Neuronal stem cell (in vitro differentiated cells): ENCODE results near the gene EMSY. TPM values are rescaled to one million over a fixed set of nuclear protein-coding genes. Genes with fewer than 3 reads are reported as not detected.

ENCODE experiments used
- DNase-seq: peaks from one replicate; pipeline ENCODE4 v3.0.0-alpha.2; 2013; ENCODE audit warnings: low spot score
- H2AFZ ChIP-seq: one replicate; pipeline ENCODE4 v1.6.1; 2013; ENCODE audit warnings: mild to moderate bottlenecking, low read length, inconsistent platforms
- H2AK5ac ChIP-seq: 2 replicates; pipeline ENCODE4 v1.6.1; 2013; ENCODE audit warnings: low read depth, mild to moderate bottlenecking, inconsistent platforms, low read length, moderate library complexity, mixed read lengths
- H2BK120ac ChIP-seq: 2 replicates; pipeline ENCODE4 v1.6.1; 2013; ENCODE audit warnings: low read depth, mild to moderate bottlenecking, inconsistent platforms, low read length, moderate library complexity, mixed read lengths
- H2BK12ac ChIP-seq: one replicate; pipeline ENCODE4 v1.6.1; 2013; ENCODE audit warnings: low read length, inconsistent platforms
- H2BK15ac ChIP-seq: 2 replicates; pipeline ENCODE4 v1.6.1; 2013; ENCODE audit warnings: mild to moderate bottlenecking, low read length, inconsistent platforms, mixed read lengths
- H2BK5ac ChIP-seq: one replicate; pipeline ENCODE4 v1.6.1; 2013; ENCODE audit warnings: inconsistent platforms, mild to moderate bottlenecking, low read length, moderate library complexity
- H3K14ac ChIP-seq: one replicate; pipeline ENCODE4 v1.6.1; 2013; ENCODE audit warnings: low read length, inconsistent platforms
- H3K18ac ChIP-seq: 2 replicates; pipeline ENCODE4 v1.6.1; 2013; ENCODE audit warnings: low read length, inconsistent platforms
- H3K23ac ChIP-seq: 2 replicates; pipeline ENCODE4 v1.6.1; 2013; ENCODE audit warnings: low read depth, mild to moderate bottlenecking, mixed read lengths, low read length, inconsistent platforms; ENCODE audit not compliant: poor library complexity
- H3K27ac ChIP-seq: replicated peaks from 3 replicates; pipeline ENCODE4 v1.5.1; 2013; ENCODE audit warnings: low read length, inconsistent platforms
- H3K27me3 ChIP-seq, 3 experiments: 2 replicates each; pipeline ENCODE4 v1.6.1; 2013; ENCODE audit warnings: low read length in 3 of 3, mild to moderate bottlenecking in 2 of 3, inconsistent platforms in 1 of 3, low read depth in 1 of 3, mixed read lengths in 1 of 3, moderate library complexity in 1 of 3; ENCODE audit not compliant: control insufficient read depth in 3 of 3, insufficient read depth in 3 of 3
- H3K36me3 ChIP-seq, 2 donors: replicated peaks in 1 of 2; 2 replicates each; pipeline ENCODE4 v1.6.1; 2013; ENCODE audit warnings: low read length in 2 of 2; ENCODE audit not compliant: control insufficient read depth in 2 of 2, insufficient read depth in 2 of 2
- H3K4ac ChIP-seq: 2 replicates; pipeline ENCODE4 v1.6.1; 2013; ENCODE audit warnings: inconsistent platforms, mild to moderate bottlenecking, low read length, moderate library complexity
- H3K4me1 ChIP-seq, 2 donors: 1 replicate in 1 of 2; 2 replicates in 1 of 2; pipeline ENCODE4 v1.6.1; 2013; ENCODE audit warnings: low read length in 2 of 2, low read depth in 1 of 2; ENCODE audit not compliant: control insufficient read depth in 2 of 2, insufficient read depth in 1 of 2
- H3K4me2 ChIP-seq: one replicate; pipeline ENCODE4 v1.6.1; 2013; ENCODE audit warnings: mild to moderate bottlenecking, low read length, inconsistent platforms; ENCODE audit not compliant: insufficient read depth, poor library complexity, severe bottlenecking
- H3K4me3 ChIP-seq, 2 donors: 2 replicates each; pipeline ENCODE4 v1.5.1; 2013; ENCODE audit warnings: low read length in 2 of 2, mild to moderate bottlenecking in 2 of 2, inconsistent platforms in 1 of 2, moderate library complexity in 1 of 2
- H3K79me1 ChIP-seq: one replicate; pipeline ENCODE4 v1.6.1; 2013; ENCODE audit warnings: low read depth, mild to moderate bottlenecking, inconsistent platforms, low read length, moderate library complexity
- H3K9ac ChIP-seq: one replicate; pipeline ENCODE4 v1.6.1; 2013; ENCODE audit warnings: mild to moderate bottlenecking, low read depth, low read length, inconsistent platforms; ENCODE audit not compliant: poor library complexity
- H3K9me3 ChIP-seq, 2 donors: replicated peaks in 1 of 2; 2 replicates each; pipeline versions ENCODE3 to v1.6.1; 2013; ENCODE audit warnings: low read length in 2 of 2, mild to moderate bottlenecking in 2 of 2, inconsistent platforms in 1 of 2, low read depth in 1 of 2, mixed read lengths in 1 of 2, moderate library complexity in 1 of 2; ENCODE audit not compliant: control insufficient read depth in 2 of 2, insufficient read depth in 1 of 2
- H4K8ac ChIP-seq: one replicate; pipeline ENCODE4 v1.6.1; 2013; ENCODE audit warnings: low read depth, mild to moderate bottlenecking, inconsistent platforms, low read length, moderate library complexity
- H4K91ac ChIP-seq: one replicate; pipeline ENCODE4 v1.6.1; 2013; ENCODE audit warnings: low read length, low read depth, mild to moderate bottlenecking, inconsistent platforms; ENCODE audit not compliant: poor library complexity
- WGBS, 2 donors: extraction: QIAGEN DNeasy Blood & Tissue Kit; methylation state at CpG; one replicate each; pipeline ENCODE4 v1.1.7; 2013; ENCODE audit warnings: missing lambda C conversion rate in 2 of 2, mixed read lengths in 1 of 2; ENCODE audit not compliant: insufficient read length in 2 of 2, insufficient replicate concordance in 1 of 2; ENCODE audit errors: extremely low coverage in 2 of 2; 5-methylcytosine and 5-hydroxymethylcytosine counted together
- polyA plus RNA-seq, 2 experiments: library from polyadenylated mRNA; stranded (reverse); fragments of 200-250 nt; gene quantifications; one replicate each; pipeline ENCODE4 v1.2.3, GENCODE V29; 2013

The EMSY gene
- 43.6 TPM for polyA plus RNA-seq (2013, experiment 1 of 2)
- 40.1 TPM for polyA plus RNA-seq (2013, experiment 2 of 2)

- peak within 1 kb of the TSS; percentile 99 for H2AK5ac ChIP-seq
- peak within 1 kb of the TSS; percentile 93 for H3K18ac ChIP-seq
- H3K27ac ChIP-seq, result peak within 1 kb of the TSS; percentile 91
- H2BK15ac ChIP-seq, result peak within 1 kb of the TSS; percentile 93
- H3K14ac ChIP-seq, result peak within 1 kb of the TSS; percentile 97
- peak within 1 kb of the TSS; percentile 97 for H3K9ac ChIP-seq
- H3K23ac ChIP-seq, result peak within 1 kb of the TSS; percentile 22
- peak within 1 kb of the TSS; percentile 86 for H3K4ac ChIP-seq
- H4K91ac ChIP-seq, result peak within 1 kb of the TSS; percentile 75
- H3K4me3 ChIP-seq, result peak within 1 kb of the TSS; percentile 81 to 98
- H2BK12ac ChIP-seq, result peak within 1 kb of the TSS; percentile 34
- H3K36me3 ChIP-seq, result peaks cover 3 to 56% of the 10 kb centered on the region in 2 donors
- no peaks in the 10 kb centered on the region for H3K27me3 ChIP-seq
- peak within 1 kb of the TSS; percentile 87 for H2AFZ ChIP-seq
- H4K8ac ChIP-seq, result no peak within 1 kb of the TSS
- peaks cover 7 to 14% of the 10 kb centered on the region in 2 donors for H3K4me1 ChIP-seq
- H2BK120ac ChIP-seq, result peak within 1 kb of the TSS; percentile 76
- peak; percentile 99 for DNase-seq
- H3K4me2 ChIP-seq, result peak within 1 kb of the TSS; percentile 61
- WGBS, 2 donors, result no CpG with 5 or more reads among the region's 53 CpGs
- peaks cover 9% of the 10 kb centered on the region for H3K79me1 ChIP-seq
- H2BK5ac ChIP-seq, result peak within 1 kb of the TSS; percentile 99
- H3K9me3 ChIP-seq, result no peaks in the 10 kb centered on the region
These were observed at the start of gene EMSY for GRCh38 chr11:76444384-76445120. Gene EMSY, plus strand, starts transcription at chr11:76445018. Its CDS starts 1,921 bp downstream, at chr11:76446939.

DNA sequence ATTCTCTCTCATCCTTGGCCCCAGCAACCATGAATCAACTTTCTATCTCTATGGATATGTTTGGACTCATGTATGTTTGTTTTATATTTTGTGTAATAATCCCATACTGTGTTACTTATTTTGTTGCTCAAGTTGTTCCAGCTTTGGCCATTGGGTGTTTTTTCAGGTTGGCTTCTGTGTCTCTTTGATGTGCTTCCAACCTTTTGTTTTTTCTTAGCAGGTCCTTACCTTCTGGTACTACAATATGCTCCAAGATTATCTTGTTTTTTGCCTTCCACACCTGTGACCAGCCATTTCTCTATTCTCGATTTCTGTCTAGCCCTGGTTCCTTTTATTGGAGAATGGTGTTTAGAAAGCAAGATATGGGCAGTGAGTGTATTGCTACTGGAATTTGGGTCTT, 49.5 kb upstream of the EMSY start:
- no CpG with 5 or more reads among the region's 1 CpG for WGBS, 2 donors
- no peak overlapping the region for H3K4me2 ChIP-seq
- no peak overlapping the region for H3K23ac ChIP-seq

DNA sequence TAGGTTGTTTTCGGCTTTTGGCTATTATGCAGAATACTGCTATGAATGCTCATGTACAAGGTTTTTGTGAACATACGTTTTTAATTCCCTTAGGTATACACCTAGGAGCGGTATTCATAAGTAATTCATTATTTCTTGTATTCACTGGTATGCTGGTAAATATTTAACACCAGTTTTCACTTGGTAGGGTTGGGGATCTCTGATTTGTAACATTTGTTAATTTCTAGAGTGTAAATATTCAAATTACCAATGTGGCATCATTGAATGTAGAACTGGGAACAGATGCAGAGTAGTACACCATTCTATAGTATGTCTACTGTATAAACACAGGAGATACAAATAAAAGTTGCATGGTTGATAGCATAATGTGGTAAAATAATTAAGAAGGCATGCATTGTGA, 47.4 kb upstream of the EMSY start:
- H2AFZ ChIP-seq, result no peak overlapping the region
- H2BK15ac ChIP-seq, result no peak overlapping the region
- no peak for DNase-seq
- H3K79me1 ChIP-seq, result no peaks in the 10 kb centered on the region
- no peak overlapping the region for H2BK12ac ChIP-seq
- no peak overlapping the region for H2BK120ac ChIP-seq
- H3K36me3 ChIP-seq, result no peaks in the 10 kb centered on the region
- no peak overlapping the region for H3K9ac ChIP-seq
- no peak overlapping the region for H4K91ac ChIP-seq
- no peaks in the 10 kb centered on the region for H3K27me3 ChIP-seq
- no peak overlapping the region for H4K8ac ChIP-seq
- H2AK5ac ChIP-seq, result no peak overlapping the region
- H3K14ac ChIP-seq, result no peak overlapping the region
- no peak overlapping the region for H3K23ac ChIP-seq
- WGBS, 2 donors, result no CpG with 5 or more reads among the region's 3 CpGs
- H3K4me3 ChIP-seq, result no peak overlapping the region
- H3K4me2 ChIP-seq, result no peak overlapping the region
- no peak overlapping the region for H3K18ac ChIP-seq
- H2BK5ac ChIP-seq, result no peak overlapping the region
- no peaks in the 10 kb centered on the region for H3K9me3 ChIP-seq
- H3K4me1 ChIP-seq, result peaks cover 0 to 4% of the 10 kb centered on the region in 2 donors
- no peak overlapping the region for H3K27ac ChIP-seq
- no peak overlapping the region for H3K4ac ChIP-seq

More for the DNA sequence above, 49.5 kb upstream of the EMSY start:
- no peak overlapping the region for H2AK5ac ChIP-seq
- H3K27me3 ChIP-seq, result no peaks in the 10 kb centered on the region
- H3K79me1 ChIP-seq, result no peaks in the 10 kb centered on the region
- H3K4me3 ChIP-seq, result no peak overlapping the region
- H4K91ac ChIP-seq, result no peak overlapping the region
- no peak overlapping the region for H3K18ac ChIP-seq
- no peaks in the 10 kb centered on the region for H3K36me3 ChIP-seq
- H2BK5ac ChIP-seq, result no peak overlapping the region
- H3K4me1 ChIP-seq, result peaks cover 0 to 4% of the 10 kb centered on the region in 2 donors
- no peaks in the 10 kb centered on the region for H3K9me3 ChIP-seq
- no peak overlapping the region for H2BK120ac ChIP-seq
- no peak overlapping the region for H2AFZ ChIP-seq
- no peak overlapping the region for H3K27ac ChIP-seq
- H4K8ac ChIP-seq, result no peak overlapping the region
- no peak overlapping the region for H3K9ac ChIP-seq
- H2BK12ac ChIP-seq, result no peak overlapping the region
- H3K14ac ChIP-seq, result no peak overlapping the region
- no peak overlapping the region for H3K4ac ChIP-seq
- DNase-seq, result no peak
- H2BK15ac ChIP-seq, result no peak overlapping the region

DNA sequence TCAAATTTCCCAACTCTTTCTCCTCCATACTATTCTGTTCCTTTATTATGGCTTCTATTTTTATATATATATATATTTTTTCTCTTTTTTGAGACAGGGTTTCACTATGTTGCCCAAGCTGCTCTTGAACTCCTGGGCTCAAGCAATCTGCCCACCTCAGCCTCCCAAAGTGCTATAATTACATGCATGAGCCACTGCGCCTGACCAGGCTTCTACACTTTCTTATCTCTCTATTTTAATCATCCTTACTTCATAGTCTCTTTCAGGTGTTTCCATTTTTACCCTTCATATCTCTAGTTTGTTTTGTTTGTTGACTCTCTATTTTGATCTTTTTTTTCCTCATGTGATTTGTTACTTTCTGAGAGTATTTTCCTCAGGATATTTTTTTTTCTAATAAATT, 43.9 kb upstream of the EMSY start:
- H3K79me1 ChIP-seq, result no peaks in the 10 kb centered on the region
- H4K91ac ChIP-seq, result no peak overlapping the region
- no peak for DNase-seq
- no peak overlapping the region for H3K23ac ChIP-seq
- H3K9ac ChIP-seq, result no peak overlapping the region
- WGBS, 2 donors, result no CpG with 5 or more reads among the region's 1 CpG
- no peak overlapping the region for H2AFZ ChIP-seq
- no peaks in the 10 kb centered on the region for H3K9me3 ChIP-seq
- no peak overlapping the region for H3K27ac ChIP-seq
- H3K4ac ChIP-seq, result no peak overlapping the region
- no peak overlapping the region for H2BK5ac ChIP-seq
- no peak overlapping the region for H2AK5ac ChIP-seq
- H2BK12ac ChIP-seq, result no peak overlapping the region
- no peaks in the 10 kb centered on the region for H3K36me3 ChIP-seq
- H3K14ac ChIP-seq, result no peak overlapping the region
- H3K4me2 ChIP-seq, result no peak overlapping the region
- H3K4me1 ChIP-seq, result peaks cover 0 to 4% of the 10 kb centered on the region in 2 donors
- H3K4me3 ChIP-seq, result no peak overlapping the region
- H2BK15ac ChIP-seq, result no peak overlapping the region
- H3K18ac ChIP-seq, result no peak overlapping the region
- no peak overlapping the region for H4K8ac ChIP-seq
- no peaks in the 10 kb centered on the region for H3K27me3 ChIP-seq
- H2BK120ac ChIP-seq, result no peak overlapping the region
